NK-92 (cell line): ENCODE measurements around the gene EEFSEC.

Experiments used
- DNase-seq: peaks from one replicate; lab custom pipeline; 2025; ENCODE audit not compliant: unreplicated experiment; lab: John Stamatoyannopoulos, UW

EEFSEC gene, protein sequence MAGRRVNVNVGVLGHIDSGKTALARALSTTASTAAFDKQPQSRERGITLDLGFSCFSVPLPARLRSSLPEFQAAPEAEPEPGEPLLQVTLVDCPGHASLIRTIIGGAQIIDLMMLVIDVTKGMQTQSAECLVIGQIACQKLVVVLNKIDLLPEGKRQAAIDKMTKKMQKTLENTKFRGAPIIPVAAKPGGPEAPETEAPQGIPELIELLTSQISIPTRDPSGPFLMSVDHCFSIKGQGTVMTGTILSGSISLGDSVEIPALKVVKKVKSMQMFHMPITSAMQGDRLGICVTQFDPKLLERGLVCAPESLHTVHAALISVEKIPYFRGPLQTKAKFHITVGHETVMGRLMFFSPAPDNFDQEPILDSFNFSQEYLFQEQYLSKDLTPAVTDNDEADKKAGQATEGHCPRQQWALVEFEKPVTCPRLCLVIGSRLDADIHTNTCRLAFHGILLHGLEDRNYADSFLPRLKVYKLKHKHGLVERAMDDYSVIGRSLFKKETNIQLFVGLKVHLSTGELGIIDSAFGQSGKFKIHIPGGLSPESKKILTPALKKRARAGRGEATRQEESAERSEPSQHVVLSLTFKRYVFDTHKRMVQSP

GRCh38 chr3:128153156-128154041 is at the start of gene EEFSEC:
Gene EEFSEC, plus strand, starts transcription at chr3:128153481. Its CDS starts 27 bp downstream, at chr3:128153508.
- DNase-seq: no peak

- DNase-seq: no peak
Measured at GRCh38 chr3:128107834-128108233, 45.4 kb upstream of the EEFSEC start.

GRCh38 chr3:128111147-128111546 is 42.1 kb upstream of the EEFSEC start:
- DNase-seq: no peak

DNA sequence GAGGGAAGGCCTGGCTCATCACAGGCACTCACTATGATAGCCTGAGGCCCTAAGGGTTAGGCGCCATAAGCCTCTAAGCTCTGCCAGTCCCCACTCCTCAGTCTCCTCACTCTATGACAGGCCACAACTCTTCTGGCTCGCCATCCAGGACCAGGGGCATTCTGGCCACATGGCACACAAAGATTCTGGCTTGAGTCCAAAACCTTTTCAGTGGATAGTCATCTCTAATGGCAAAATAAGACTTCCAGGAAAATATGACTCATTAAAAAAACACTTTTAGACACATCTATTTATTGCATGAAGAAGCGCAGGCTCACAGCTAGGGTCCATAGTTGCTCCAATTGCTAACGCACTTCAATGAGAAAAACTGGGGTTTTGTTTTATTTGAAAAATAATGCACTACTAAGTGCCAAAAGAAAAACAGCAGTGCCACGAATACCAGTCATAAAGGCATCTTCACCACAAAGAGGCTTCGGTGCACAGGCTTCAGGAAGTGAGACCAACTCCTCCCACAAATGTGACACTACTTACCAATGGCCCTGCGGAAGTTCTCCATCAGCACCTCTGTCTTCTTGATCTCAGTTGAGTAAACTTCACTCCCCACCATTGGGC is 40.8 kb upstream of the EEFSEC start:
- no peak for DNase-seq

DNA sequence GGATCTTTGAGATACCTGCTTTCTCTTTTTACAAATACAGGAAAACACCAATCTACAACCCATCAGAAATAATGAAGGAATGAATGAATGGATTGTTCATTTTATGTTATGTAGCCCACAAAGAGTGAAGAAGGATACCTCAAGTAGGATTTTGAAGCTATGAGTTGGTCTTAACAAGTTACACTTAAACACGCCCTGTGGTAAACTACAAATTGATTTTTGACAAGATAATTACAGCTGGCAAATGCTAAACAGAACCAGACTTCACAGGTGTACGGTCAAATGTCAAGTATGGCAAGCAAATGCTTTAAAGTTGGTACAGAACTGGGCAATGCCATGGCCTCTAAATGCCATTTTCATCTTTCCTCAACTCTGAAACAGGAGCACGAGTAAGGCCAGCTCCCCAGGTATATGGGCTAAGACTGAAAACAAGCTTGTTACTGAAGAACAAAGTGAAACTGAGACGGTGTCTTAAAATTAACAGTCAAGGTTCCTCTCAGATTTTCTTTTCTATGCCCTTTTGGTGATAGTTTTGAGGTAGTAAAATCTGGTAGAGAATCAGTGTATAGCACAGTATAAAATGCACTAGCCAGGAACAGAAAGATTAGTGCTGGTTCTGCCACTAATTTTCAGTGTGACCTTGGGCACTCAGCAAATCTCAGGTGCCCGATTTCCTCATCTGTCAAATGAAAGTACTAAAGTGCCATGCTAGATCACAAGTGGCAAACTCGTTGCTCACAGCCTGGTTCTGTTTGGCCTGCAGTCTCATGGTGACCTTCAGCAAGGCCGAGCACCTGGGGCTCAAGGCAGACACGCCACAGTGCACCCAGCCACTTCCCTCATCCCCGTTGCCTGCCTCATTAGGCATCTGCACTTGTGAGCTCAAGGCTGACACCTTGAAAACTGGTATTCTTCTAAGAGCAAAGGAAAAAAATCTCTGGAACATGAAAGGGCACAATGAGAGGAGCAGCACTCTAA is 39.2 kb upstream of the EEFSEC start:
- DNase-seq: no peak

DNA sequence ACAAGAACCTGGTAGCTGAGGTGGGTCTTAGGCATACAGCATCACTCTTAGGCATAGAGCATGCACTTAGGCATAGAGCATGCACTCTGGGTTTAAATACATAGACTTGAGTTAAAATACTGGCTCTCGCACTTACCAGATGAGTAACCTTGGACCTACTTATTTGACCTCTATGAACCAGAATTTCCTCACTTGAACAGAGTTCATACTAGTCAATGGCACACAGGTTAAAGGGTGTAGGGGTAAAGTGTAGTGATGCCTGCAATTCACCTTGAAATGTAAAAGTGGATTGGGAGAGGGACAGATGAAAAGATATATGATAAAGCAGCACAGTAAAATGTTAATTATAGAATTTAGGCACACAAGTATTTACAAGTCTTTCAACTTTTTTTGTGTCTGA is 31.3 kb upstream of the EEFSEC start:
- DNase-seq: no peak

DNA sequence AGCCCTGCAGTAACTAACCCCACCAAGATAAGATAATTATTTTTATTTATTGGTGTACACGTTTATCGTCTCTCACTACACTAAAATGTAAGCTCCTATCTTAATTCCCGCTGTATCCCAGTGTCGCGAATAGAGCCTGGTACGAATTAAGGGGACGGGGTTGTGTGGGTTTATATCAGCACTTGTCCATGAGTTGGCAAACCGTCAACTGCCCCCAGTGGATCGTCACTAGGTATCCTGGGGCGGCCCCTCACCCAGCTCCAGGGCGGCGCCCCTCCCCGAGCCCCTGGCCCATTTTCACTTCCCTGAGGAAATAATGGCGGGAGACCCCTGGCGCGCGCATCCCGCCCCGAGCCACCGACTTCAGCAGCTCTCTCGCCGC is 30.1 kb upstream of the EEFSEC start:
- DNase-seq: no peak

DNA sequence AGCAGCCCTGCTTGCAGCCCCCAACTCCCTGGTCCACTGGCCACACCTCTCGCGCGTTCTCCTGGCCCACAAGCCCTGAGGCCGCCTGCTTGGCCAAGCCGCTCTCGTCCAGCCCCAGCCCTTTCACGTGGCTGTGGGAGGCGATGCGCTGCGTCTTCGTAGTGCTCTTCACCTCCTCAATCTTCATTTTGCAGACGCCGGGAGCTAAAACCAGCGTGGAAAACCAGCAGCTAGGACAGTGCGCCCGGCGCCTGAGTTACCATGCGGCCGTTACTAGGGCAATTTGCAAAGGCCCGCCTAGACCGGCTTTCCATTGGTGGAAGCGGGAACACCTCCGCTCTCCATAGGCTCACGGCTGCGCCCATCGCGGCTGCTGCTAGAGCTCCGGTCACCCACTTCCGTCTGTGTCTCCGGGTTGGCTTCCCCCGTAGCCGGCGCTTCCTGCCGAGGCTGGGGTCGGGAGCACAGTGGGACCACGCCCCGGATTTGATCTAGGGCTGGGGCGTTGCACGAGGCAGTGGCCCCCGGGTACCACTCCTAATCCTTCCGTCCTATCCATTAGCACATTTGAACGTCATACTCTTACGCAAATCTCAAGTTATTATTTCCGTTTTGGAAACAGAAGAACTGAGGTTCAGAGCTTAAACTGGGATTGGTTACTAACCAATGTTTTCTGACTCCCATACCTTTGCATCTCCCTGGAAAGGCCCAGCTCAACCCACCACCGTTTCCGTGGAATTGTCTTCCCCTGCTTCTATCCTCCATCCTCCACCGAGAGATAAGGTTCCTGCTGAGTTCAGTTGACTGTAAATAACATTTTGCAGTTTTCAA is 29.5 kb upstream of the EEFSEC start, which contains the start of gene RUVBL1:
Gene RUVBL1 (minus strand): TSS at position 275 of the 831 bp plus-strand sequence. CDS start 88 bp downstream, at position 187.
- DNase-seq: peak; percentile 87

- no peak for DNase-seq
Measured at GRCh38 chr3:128127236-128127635, 26.0 kb upstream of the EEFSEC start.

- no peak for DNase-seq
Measured at GRCh38 chr3:128128251-128128650, 25.0 kb upstream of the EEFSEC start.

GRCh38 chr3:128131897-128132646 is 21.2 kb upstream of the EEFSEC start:
- no peak for DNase-seq

GRCh38 chr3:128133273-128133883 is 19.9 kb upstream of the EEFSEC start:
- no peak for DNase-seq

DNA sequence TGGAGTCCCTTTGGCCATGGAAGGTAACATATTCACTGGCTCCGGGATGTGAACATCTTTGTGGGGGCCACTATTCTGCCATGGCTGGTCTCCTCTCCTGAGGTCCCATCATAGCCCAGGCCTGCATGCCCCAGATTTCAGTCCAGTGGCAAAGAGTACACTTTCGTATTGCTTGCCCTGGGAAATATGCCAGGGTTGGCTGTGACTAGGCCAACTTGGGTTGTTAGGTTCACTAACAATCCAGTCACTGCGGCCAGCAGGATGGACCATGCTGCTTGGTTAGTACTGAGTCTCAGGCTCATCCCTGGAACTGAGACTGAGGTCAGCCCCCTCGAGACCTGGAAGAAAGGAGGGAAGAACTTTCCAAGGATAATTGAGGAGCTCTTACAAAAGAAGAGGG is 9.8 kb upstream of the EEFSEC start:
- no peak for DNase-seq

- DNase-seq: no peak
Measured at GRCh38 chr3:128144512-128145187, 8.6 kb upstream of the EEFSEC start.

DNA sequence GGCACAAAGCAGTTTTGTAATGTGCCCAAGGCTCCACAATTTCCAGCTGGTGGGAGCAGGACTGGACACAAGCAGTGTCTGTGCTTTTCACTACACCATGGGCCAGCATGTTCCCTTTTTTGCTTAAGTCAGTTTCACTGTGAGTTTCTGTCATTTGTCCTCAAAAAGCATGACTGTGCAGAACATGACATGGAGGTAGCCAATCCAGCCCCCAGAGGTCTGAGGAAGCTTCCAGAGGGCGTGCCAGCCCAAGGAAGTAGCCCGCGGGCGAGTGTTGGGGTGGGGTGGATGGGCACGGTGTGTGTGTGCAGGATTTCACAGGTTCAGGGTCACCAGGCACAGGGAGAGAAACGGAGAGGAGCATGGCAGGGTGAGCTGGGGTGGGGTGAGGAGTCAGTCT is 8.0 kb upstream of the EEFSEC start:
- DNase-seq: no peak

- DNase-seq: no peak
Measured at GRCh38 chr3:128146201-128146600, 7.1 kb upstream of the EEFSEC start.

GRCh38 chr3:128149650-128150049 is 3.6 kb upstream of the EEFSEC start:
- no peak for DNase-seq
